Stimulated activated naive B cell treated with anti-CD40 and anti-IgM and Interleukin-4, amounts not matched to agents 10 μg/mL and 1 μg/mL and 100 μg/mL, for 72 hours (primary cell): ENCODE data around the gene PPP6R1.
"Not testable (repeated sequence)": the region's sequence is repeated elsewhere in the genome, so short reads cannot be mapped to it uniquely, and the experiment has no call there.

Experiments
- ATAC-seq, 2 donors: fragments of 150-1000 bp; cut with Tn5 transposase; replicated peaks; 2 replicates each; pipeline ENCODE4 v1.10.0; 2021; ENCODE audit warnings: moderate library complexity in 1 of 2
- DNase-seq: peaks from one replicate; pipeline ENCODE4 v3.0.0; 2021
- H3K27ac Mint-ChIP-seq: one replicate; pipeline ENCODE4 v1.8.0; 2022; ENCODE audit warnings: mild to moderate bottlenecking, mixed read lengths
- H3K27me3 Mint-ChIP-seq, 2 donors: one replicate each; pipeline ENCODE4 v1.8.0; 2022; ENCODE audit warnings: mixed read lengths in 2 of 2
- H3K36me3 Mint-ChIP-seq, 2 donors: one replicate each; pipeline ENCODE4 v1.8.0; 2022; ENCODE audit warnings: mixed read lengths in 2 of 2, mild to moderate bottlenecking in 1 of 2
- H3K4me1 Mint-ChIP-seq, 2 donors: one replicate each; pipeline ENCODE4 v1.8.0; 2022; ENCODE audit warnings: mixed read lengths in 2 of 2, mild to moderate bottlenecking in 1 of 2
- H3K4me3 Mint-ChIP-seq, 2 donors: one replicate each; pipeline ENCODE4 v1.8.0; 2022; ENCODE audit warnings: mild to moderate bottlenecking in 2 of 2, mixed read lengths in 2 of 2, moderate library complexity in 1 of 2
- H3K9me3 Mint-ChIP-seq, 2 donors: one replicate each; pipeline ENCODE4 v1.8.0; 2022; ENCODE audit warnings: mixed read lengths in 2 of 2, mild to moderate bottlenecking in 1 of 2

Gene PPP6R1

DNA sequence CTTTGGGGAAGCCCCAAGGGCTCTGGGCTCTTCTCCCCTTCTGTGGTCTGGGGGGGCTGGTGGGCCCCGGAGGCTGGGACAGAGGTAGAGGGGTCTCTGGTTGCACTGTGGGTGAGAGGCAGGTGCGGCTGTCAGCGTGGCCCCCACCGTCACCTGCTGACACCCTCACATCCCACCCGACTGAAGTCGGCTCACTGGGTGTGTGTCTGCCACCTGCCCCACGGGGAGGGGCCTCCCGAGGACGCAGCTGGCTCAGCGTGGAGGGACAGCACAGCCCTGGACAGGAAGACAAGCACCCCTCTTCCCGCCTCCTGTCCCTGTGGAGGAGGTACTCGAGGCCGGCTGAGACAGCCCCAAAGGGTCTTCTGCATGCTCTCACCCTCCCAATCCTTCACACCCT, 28.0 kb downstream of the PPP6R1 start:
- H3K4me3 Mint-ChIP-seq, result no peak overlapping the region
- peak overlapping the region; percentile 56 for H3K27ac Mint-ChIP-seq
- H3K36me3 Mint-ChIP-seq, result peaks cover 40 to 63% of the 10 kb centered on the region in 2 donors
- no peak for ATAC-seq
- H3K27me3 Mint-ChIP-seq, result no peaks in the 10 kb centered on the region
- no peak for DNase-seq
- H3K9me3 Mint-ChIP-seq, result no peaks in the 10 kb centered on the region
- H3K4me1 Mint-ChIP-seq, result peaks cover 8 to 10% of the 10 kb centered on the region in 2 donors

DNA sequence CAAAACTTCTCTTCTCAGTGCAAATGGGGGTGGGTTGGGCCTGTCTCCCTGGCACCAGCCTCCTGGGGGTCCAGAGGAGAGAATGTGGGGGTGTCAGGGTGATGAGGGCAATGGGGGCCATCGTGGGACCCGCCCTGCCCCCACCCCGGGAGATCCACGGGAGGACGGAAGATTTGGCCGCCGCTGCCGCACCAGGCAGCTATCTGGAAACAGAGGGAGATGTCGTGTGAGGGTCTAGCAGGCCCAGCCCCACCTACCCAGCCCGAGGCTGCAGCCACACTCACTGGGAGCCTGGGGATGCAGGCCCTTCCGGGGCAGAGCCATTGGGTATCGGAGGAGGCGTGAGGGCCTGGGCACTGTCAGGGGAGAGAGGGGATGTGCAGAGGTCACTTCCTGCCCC, 28.5 kb downstream of the PPP6R1 start:
- peak overlapping the region; percentile 62 for H3K27ac Mint-ChIP-seq
- no peaks in the 10 kb centered on the region for H3K9me3 Mint-ChIP-seq
- no peaks in the 10 kb centered on the region for H3K27me3 Mint-ChIP-seq
- no peak for ATAC-seq
- no peak overlapping the region for H3K4me3 Mint-ChIP-seq
- H3K4me1 Mint-ChIP-seq, result peaks cover 13% of the 10 kb centered on the region in 2 donors
- no peak for DNase-seq
- peaks cover 43 to 66% of the 10 kb centered on the region in 2 donors for H3K36me3 Mint-ChIP-seq

DNA sequence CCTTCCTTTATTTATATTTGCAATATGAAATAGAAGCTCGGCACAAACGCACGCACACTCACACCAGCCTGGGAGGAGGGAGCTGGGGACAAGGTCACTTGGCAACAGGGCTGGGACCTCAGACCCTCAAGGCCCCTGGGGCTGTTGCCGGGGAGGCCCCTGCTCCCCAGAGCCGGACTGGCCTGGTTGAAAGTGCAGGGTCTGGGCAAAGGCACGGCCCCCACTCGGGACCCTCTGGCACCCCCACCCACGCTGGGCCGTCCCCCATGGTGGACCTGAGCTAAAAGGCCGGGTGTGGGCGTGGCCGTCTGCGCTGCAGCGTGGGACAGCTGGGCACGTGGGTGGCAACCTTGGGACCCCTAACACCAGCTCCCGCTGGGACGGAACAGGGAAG, 29.0 kb downstream of the PPP6R1 start:
- Mint-ChIP-seq H3K27ac (no peak overlapping the region), H3K9me3 (no peaks in the 10 kb centered on the region), H3K36me3 (peaks cover 41 to 64% of the 10 kb centered on the region in 2 donors), H3K27me3 (no peaks in the 10 kb centered on the region), H3K4me3 (no peak overlapping the region), H3K4me1 (peaks cover 12 to 16% of the 10 kb centered on the region in 2 donors)
- no peak for ATAC-seq
- no peak for DNase-seq

DNA sequence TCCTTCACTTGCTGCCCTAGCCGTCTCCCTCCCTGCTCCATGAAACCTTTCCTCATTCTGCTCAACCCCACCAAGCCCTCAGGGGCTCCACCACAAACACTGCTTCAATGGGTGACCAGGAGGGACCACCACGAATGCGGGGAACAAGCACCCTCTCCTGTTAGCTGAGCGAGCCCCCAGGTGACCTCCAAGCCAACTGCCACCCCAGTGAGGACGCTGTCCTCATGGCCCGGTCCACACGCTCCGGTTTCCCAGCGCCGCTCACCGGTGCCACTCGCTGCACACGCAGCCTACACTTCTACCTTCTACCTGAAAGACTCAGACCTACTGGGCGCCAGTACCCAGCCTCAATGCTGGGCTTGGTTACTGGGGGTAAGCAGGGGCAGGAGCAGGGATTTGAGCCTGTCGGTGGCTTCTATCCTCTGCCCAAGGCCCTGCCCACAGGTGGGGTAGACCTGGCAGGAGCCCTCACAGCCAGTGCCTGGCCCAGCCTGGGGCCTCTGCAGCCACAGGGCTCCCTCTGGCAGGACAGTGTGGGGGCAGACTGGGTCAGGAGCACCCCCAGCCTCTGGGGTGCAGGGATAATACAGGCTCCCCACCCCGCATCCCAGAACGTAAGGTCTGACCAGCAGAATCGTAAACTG, 29.6 kb downstream of the PPP6R1 start:
- Mint-ChIP-seq H3K27ac (no peak overlapping the region), H3K27me3 (no peaks in the 10 kb centered on the region), H3K4me1 (peaks cover 10 to 16% of the 10 kb centered on the region in 2 donors), H3K36me3 (peaks cover 38 to 62% of the 10 kb centered on the region in 2 donors), H3K9me3 (no peaks in the 10 kb centered on the region), H3K4me3 (no peak overlapping the region)
- DNase-seq (no peak), ATAC-seq (no peak)

DNA sequence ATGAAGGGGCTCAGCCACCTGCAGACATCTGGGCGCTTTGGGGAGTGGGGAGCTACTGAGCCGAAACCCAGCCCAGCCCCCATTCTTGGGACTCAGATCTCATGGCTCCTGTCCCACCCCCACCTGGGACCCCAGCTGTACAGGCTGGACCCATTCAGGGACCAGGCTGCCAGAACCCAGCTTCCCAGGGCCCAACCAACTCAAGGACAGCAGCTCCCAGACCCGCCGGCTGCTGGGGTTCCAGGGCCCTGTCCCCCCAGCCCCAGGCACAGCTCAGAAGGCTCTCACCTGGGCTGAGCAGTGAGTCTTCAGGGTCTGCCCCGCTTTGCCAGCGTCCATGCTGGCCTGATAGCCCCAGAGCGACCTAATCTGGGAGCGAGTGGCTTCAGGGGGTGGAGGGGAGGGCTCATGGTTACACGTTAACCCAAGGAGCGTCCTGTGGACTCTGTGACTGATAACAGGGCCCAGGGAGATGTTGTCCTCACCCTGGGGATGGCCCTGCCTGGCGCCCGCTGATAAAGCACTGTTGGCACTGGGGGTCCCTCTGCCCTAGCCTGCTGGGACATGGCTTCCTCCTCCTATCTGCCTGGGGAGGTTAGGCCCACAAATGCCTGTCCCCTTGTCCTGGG, 30.3 kb downstream of the PPP6R1 start, which contains the start of gene TMEM86B:
TSS of gene TMEM86B (minus strand) at position 361 of the 629 bp plus-strand sequence. CDS start at position 339, 22 bp downstream.
- H3K4me3 Mint-ChIP-seq, result no peak within 1 kb of the TSS
- H3K27me3 Mint-ChIP-seq, result no peaks in the 10 kb centered on the region
- peak within 1 kb of the TSS; percentile 70 for H3K27ac Mint-ChIP-seq
- H3K4me1 Mint-ChIP-seq, result peaks cover 10 to 16% of the 10 kb centered on the region in 2 donors
- H3K36me3 Mint-ChIP-seq, result peaks cover 39 to 65% of the 10 kb centered on the region in 2 donors
- ATAC-seq, result no peak
- DNase-seq, result no peak
- no peaks in the 10 kb centered on the region for H3K9me3 Mint-ChIP-seq

DNA sequence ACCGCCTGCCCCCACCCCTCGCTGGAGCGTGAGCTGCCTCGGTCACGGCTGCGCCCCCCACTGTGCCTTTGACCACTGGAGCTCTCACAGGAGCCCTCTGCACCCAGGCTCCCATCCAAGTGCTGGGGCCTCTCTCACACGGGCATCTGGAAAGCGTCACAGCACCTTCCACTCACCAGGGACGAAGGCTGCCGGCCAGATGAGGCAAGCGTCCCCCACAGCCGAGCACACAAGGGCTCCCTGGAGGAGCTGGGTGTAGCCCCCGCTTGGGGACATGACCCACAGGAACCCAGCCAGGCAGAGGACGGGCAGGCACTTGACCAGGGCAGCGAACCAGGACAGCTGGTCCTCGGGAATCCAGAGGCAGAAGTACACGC, 30.8 kb downstream of the PPP6R1 start:
- no peaks in the 10 kb centered on the region for H3K9me3 Mint-ChIP-seq
- peaks cover 10 to 16% of the 10 kb centered on the region in 2 donors for H3K4me1 Mint-ChIP-seq
- H3K36me3 Mint-ChIP-seq, result peaks cover 38 to 64% of the 10 kb centered on the region in 2 donors

DNA sequence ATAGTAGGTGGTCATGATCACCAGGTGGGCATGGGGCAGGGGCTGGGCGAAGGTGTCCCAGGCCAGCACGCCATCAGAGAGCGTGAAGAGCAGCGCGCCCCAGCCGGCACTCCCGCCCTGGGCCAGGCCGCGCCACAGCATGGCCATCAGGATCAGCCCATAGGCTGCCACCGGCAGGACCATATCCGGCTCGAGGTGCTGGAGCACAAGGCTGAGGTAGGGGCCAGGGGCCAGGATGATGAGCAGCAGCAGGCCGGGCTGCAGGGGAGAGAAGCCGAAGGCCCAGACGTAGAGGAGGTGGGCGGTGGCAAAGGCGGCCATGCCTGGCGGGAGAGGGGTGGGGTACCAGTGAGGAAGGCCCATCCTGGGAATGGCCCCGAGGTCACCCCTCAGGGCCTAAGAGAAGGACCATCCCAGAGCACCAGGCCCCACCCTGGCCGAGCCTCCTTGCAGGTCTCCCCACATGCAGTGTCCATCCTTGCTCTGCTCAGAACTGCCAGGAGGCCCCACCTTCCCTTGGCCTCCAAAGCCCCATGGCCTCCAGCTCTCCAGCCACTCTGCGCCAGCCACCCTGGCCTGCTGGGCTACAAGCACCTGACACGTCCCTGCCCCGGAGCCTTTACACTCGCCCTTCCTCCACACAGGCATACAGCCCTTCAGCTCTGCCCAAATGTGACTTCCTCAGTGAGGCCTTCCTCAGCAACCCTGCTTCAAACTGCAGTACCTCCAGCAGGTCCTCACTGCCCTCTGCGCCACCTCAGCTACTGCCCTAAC, 31.4 kb downstream of the PPP6R1 start:
- Mint-ChIP-seq H3K4me3 (no peak overlapping the region), H3K36me3 (peaks cover 38 to 64% of the 10 kb centered on the region in 2 donors), H3K27me3 (no peaks in the 10 kb centered on the region), H3K9me3 (no peaks in the 10 kb centered on the region), H3K4me1 (peaks cover 10 to 16% of the 10 kb centered on the region in 2 donors), H3K27ac (peak overlapping the region; percentile 70)
- ATAC-seq, result peak in 1 of 2 donors; percentile 11
- no peak for DNase-seq

More for the DNA sequence above, 30.8 kb downstream of the PPP6R1 start:
- no peak for DNase-seq
- Mint-ChIP-seq H3K27me3 (no peaks in the 10 kb centered on the region), H3K27ac (peak overlapping the region; percentile 70), H3K4me3 (no peak overlapping the region)
- ATAC-seq, result no peak

DNA sequence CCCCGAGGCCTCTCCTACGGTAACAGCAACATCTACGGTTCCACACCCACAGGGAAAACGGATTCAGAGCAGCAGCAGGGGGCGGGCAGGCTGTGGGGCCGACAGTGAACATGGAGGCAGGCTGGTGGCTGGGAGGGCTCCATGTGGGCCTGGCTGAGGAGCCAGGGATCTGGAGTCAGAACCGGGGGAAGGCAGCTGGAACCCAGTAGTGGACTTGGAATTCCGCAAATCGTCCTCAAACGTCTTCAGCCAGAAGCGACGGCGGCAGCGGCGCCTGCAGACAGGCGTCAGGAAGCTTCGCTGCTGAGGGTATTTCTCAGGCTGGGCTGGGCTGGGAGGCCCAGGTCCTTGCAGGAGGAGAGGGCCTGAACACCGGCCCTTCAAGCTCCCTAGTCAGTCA, 32.0 kb downstream of the PPP6R1 start:
- Mint-ChIP-seq H3K36me3 (peaks cover 42 to 62% of the 10 kb centered on the region in 2 donors), H3K9me3 (no peaks in the 10 kb centered on the region), H3K4me3 (no peak overlapping the region), H3K4me1 (peaks cover 9 to 16% of the 10 kb centered on the region in 2 donors), H3K27me3 (no peaks in the 10 kb centered on the region), H3K27ac (peak overlapping the region; percentile 21)
- DNase-seq, result no peak
- no peak for ATAC-seq

DNA sequence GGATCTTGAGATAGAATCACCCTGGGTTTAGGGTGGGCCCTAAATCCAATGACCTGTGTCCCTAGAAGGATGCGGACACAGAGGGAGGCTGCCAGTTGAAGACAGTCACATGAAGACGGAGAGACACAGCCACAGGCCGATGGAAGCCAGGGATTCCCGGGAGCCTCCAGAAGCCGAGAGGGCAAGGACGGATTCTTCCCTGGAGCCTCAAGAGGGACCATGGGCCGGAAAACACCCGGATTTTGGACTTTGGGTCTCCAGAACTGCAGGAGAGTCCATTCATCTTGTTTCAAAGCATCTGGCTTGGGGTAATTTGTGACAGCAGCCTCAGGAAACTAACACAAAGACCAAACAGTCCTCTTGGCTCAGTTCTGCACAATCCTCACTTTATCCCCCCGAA, 32.5 kb downstream of the PPP6R1 start:
- peaks cover 43 to 67% of the 10 kb centered on the region in 2 donors for H3K36me3 Mint-ChIP-seq
- no peak overlapping the region for H3K4me3 Mint-ChIP-seq
- DNase-seq (no peak), ATAC-seq (no peak)
- H3K27me3 Mint-ChIP-seq, result no peaks in the 10 kb centered on the region
- H3K9me3 Mint-ChIP-seq, result peaks cover 2 to 3% of the 10 kb centered on the region in 2 donors
- no peak overlapping the region for H3K27ac Mint-ChIP-seq
- peaks cover 9 to 16% of the 10 kb centered on the region in 2 donors for H3K4me1 Mint-ChIP-seq

DNA sequence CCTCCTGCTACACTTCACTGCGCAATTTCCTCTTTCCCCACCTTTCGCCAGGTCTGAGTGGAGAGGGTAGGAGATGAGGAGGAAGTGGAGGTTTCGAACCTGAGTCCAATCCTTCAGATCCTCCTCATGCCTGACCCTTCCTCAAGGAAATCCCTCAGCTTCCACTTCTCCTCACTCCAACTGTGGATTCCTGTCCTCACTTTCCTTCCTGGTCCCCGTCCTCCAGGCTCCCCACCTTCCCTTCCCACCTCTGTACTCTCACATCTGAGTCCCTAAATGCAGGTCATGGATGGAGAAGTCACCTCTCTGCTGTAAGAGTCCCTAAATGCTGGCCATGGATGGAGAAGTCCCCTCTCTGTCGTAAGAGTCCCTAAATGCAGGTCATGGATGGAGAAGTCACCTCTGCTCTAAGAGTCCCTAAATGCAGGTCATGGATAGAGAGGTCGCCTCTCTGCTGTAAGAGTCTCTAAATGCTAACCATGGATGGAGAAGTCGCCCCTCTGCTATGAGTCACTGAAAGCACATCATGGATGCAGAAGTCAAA, 33.3 kb downstream of the PPP6R1 start:
- Mint-ChIP-seq H3K27ac (peak overlapping the region; percentile 70), H3K4me3 (peak overlapping the region in 1 of 2 donors; percentile 48), H3K4me1 (peaks cover 9 to 16% of the 10 kb centered on the region in 2 donors), H3K9me3 (peaks cover 3 to 5% of the 10 kb centered on the region in 2 donors), H3K36me3 (peaks cover 50 to 75% of the 10 kb centered on the region in 2 donors), H3K27me3 (no peaks in the 10 kb centered on the region)
- DNase-seq (no peak), ATAC-seq (peak in 1 of 2 donors; percentile 20)

DNA sequence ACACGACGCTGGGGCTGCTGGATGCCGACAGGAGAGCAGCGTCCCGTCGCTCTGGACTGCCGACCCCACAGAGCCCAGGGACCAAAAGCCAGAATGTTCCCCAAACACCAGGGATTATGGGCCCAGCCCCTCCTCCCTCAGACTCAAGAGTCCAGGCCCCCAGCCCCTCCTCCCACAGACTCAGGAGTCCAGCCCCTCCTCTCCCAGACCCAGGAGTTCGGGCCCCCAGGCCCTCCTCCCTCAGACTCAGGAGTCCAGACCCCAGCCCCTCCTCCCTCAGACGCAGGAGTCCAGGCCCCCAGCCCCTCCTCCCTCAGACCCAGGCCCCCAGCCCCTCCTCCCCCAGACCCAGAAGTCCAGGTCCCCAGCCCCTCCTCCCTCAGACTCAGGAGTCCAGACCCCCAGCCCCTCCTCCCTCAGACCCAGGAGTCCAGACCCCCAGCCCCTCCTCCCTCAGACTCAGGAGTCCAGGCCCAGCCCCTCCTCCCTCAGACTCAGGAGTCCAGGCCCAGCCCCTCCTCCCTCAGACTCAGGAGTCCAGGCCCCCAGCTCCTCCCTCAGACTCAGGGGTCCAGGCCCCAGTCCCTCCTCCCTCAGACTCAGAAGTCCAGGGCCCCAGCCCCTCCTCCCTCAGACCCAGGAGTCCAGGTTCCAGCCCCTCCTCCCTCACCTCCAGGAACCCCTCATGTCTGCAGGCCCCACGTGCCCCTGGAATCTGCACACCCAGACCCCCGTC, 34.0 kb downstream of the PPP6R1 start:
- not testable (repeated sequence) for H3K27me3 Mint-ChIP-seq, ATAC-seq, H3K9me3 Mint-ChIP-seq, DNase-seq
- H3K4me3 Mint-ChIP-seq, result peak overlapping the region in 1 of 2 donors; percentile 48
- peaks cover 7 to 16% of the 10 kb centered on the region in 2 donors for H3K4me1 Mint-ChIP-seq
- peaks cover 53 to 76% of the 10 kb centered on the region in 2 donors for H3K36me3 Mint-ChIP-seq
- peak overlapping the region; percentile 70 for H3K27ac Mint-ChIP-seq

DNA sequence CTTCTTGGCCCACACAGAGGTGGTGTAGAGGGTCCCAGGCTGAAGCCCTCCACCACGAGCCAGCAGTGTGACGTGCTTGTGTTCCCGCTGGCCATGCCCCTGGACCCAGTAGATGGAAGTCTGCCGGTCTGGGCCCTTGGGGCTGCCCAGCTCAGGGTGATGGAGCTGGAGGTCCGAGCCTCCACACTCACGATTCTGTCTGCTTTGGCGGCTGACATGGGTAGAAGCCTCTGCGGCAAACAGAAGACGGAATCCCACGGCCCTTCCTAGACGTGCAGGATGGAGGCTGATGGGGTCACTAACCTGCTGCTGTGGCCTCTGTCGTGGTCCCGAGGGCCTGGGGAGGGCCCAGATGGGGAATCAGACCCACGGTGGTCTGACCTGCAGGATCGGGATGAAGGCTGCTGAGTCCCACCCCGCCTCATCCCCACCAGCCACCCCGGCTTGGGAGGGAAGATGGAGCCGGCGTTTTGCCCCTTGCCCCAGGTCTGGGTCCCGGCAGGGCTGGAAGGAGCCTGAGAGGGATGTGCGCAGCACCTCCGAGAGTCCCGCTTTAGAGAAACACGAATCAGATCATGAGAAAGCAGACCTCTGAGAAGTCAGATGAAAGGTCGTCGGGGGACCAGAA, 34.7 kb downstream of the PPP6R1 start:
- Mint-ChIP-seq H3K4me3 (peak overlapping the region in 1 of 2 donors; percentile 6), H3K4me1 (peaks cover 7 to 14% of the 10 kb centered on the region in 2 donors), H3K27ac (peak overlapping the region; percentile 47), H3K9me3 (peaks cover 3 to 5% of the 10 kb centered on the region in 2 donors), H3K36me3 (peaks cover 54 to 73% of the 10 kb centered on the region in 2 donors), H3K27me3 (no peaks in the 10 kb centered on the region)
- ATAC-seq, result no peak
- DNase-seq, result no peak

DNA sequence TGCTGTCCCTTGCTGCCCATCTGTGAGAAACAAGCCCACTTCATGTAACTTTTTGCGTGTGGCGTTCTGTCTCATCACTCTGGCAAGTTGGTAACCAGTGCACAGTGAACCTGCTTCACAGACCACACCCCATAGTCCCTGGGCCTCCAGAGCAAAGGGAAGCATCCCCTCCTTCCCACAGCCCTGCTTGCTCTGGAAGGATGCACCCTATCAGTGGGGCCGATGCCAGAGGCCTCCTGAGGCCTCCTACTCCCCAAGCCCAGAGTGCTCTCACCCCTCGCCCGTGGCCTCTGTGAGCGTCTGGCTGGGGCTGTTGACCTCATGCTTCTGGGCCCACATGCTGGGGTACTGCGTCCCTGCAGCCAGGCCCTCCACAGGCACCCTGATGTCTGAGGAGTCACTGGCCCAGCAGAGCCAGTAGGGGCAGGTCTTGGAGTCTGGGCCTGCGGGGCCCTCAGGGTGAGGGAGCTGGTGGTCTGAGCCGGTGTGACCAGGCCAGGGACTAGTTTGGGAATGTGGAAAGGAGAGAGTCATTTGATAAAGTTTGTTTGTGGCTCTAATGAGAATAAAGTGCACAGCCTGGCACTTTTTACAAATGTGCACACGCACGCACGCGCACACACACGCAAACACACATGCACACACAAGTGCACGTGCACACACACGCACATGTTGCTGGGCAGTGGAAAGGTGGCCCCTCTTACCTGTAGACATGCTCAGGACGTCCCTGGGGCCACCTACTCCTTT, 35.4 kb downstream of the PPP6R1 start:
- ATAC-seq (peak in 1 of 2 donors; percentile 11), DNase-seq (no peak)
- no peaks in the 10 kb centered on the region for H3K27me3 Mint-ChIP-seq
- peaks cover 7 to 12% of the 10 kb centered on the region in 2 donors for H3K4me1 Mint-ChIP-seq
- H3K9me3 Mint-ChIP-seq, result peaks cover 3 to 5% of the 10 kb centered on the region in 2 donors
- peak overlapping the region; percentile 29 to 46 for H3K4me3 Mint-ChIP-seq
- H3K27ac Mint-ChIP-seq, result peak overlapping the region; percentile 56
- peaks cover 54 to 69% of the 10 kb centered on the region in 2 donors for H3K36me3 Mint-ChIP-seq
